C1 segment of cervical spinal cord (tissue), 14 donors: ENCODE data around the gene CDH13.

ENCODE experiments used
- DNase-seq, 14 donors: peaks; one replicate each; lab custom pipeline; 2025; lab: John Stamatoyannopoulos, UW

Gene CDH13

DNA sequence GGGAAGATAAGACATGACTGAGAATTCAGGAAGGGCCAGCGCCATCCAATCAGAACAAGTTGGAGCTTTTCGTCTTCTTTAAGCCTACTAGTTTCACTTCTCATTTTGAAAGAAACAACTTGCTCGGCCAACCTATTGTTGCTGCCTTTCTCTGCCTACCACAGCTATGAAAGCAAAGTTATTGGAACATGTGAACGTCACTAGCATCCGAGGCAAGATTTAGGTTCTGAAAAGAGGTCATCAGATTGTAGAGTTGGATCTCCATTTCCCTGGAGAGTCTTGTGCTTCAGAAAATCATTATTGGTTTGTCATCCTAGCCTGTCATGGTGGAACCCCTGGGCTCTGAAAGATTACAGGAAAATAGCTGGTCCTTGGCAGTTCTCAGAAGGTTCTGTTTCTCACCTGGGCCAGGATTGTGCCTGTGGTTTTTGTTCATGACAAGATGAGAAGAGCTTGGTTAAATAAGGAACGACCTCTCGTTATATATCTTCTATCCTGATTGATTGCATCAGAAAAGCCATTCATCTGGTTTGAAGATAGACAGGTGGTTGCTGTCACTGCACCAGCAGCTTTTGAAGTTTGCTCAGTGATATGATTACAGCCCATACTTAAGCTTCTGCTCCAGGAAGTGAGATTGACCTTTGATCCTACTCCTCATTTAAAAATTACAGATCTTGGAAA lies 25.3 kb downstream of the CDH13 start:
- no peak for DNase-seq

DNA sequence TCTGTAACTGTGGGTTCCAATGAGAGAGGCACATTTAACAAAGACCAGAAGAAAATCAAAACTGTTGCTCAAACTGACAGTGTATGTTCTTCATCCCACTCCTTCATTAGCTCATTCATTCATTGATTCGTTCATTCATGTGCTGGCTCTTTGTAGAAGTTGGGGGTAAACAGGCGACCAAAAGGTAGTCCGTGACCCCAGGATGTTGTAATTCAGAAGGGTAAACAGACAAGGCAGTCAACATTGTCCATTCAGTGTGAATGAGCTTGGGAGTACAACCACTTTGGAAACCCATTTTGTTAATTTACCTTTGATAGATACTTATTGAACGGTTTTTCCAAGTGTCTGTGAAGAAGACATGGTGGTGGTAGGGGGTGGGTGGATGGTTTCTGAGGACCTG lies 26.1 kb downstream of the CDH13 start:
- no peak for DNase-seq

DNA sequence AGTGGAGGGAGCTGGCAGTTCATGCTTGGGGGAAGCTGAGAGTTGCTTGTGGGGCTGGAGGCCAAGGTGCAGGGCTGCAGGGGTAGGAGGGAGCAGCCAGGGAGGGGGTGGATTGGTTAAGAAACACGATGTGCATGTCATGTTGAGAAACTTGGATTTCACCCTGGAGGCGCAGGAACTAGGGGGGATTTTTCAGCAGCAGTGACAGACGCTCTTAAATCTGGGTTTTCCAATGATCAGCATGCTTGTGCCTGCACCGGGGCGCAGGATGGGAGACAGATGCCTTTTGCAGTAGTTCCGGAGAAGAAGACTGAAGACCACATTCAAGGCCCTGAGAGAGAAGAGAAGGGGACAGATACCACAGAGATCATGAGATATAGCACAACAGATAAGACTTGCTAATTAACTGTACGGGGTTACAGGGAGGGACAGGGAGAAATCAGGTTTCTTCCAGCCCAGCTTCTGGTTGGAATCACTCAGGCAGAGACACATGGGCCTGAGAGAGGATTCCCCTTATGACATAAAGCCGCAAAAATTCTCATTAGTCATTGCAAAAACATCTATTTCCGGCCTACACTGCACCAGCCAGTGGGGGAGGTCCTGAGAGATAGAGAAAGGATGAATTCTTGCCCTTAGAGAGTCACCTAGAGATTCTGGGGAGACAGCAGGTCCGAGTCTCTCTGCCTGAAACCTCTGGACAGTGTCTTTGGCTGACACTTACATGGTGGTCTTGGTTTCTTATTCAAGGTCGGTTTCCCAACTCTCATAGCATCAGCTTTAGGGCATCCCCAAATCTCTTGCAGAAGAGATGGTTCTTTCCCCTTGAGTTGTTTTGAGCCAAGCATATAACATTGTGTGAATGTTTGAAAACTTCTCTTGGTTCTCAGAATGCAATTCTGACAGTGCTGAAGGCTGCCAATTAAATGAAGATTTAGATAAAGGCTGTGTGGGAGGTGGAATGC lies 27.1 kb downstream of the CDH13 start:
- DNase-seq, result no peak

DNA sequence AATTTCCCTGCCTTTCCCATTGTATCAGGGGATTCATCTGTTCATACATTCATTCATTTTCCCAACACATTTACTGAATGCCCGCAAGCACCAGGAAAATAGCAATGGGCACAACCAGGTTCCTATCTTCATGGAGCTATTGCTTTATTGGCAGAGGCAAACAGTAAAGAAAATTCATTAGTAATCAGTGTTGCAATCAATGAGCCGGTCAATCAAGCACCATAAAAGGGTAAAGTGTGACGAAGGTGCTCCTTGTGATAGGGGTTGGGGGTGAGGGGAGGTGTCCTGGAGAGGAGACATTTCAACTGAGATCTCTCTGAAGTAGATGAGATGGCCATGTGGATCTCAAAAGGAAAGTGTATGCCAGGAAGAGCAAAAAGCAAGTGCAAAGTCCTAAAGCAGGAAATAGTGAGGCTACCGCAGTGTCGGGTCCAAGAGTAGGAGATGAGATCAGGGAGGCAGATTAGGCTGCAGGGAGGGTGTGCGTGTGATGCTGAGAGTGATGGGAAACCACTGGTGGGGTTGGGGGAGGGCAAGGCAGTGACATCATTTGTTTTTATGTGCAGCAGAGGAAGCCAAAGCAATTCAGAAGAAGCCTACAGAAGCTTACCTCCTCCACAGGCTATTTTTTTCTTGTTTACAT lies 28.4 kb downstream of the CDH13 start:
- DNase-seq, result no peak

DNA sequence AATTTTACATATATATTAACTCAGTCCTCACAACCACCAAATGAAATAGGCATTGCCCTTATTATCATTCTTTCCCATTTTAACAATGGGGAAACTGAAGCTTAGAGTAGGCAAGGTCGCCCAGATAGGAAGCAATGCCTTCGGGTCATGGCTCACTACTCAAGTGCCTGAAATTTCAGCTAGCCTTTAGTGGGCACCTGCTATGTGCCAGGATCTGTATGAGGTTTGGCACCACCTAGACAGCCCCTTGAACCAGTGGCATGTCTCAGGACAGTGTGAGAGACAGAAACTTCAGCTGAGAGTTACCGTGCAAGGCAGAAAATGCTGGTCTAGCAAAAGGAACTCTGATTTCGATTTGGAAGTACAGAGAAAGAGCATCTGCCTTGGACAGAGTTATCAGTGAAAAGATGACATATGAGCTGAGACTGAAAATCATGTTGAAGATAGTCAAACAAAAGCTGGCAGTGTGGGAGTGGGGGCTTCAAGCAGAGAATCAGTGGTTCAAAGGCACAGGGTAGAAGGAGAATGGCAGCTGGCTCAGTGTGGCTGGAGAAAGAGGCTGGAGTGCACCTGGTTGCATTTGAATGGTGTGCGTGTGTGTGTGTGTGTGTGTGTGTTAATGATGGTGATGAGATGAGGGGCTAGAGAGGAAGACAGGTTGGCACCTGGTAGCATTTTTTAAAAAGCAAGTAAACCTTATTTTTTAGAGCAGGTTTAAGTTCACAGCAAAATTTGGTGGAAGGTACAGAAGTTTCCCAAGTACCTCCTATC lies 29.1 kb downstream of the CDH13 start:
- DNase-seq, result no peak

DNA sequence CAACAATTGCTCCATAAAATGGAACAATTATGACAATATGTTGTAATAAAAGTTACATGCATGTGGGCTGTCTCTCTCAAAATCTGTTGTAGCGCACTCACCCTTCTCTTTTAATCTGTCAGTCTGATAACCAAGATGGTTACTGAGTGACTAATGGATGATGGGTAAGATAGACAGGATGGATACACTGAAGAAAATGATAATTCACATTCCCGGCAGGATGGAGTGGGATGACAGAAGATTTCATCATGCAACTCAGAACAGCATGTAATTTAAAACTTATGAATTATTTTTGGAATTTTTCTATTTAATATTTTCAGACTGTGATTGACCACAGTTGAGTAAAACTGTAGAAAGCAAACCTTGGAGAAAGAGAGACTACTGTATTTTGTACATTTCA lies 30.5 kb downstream of the CDH13 start:
- DNase-seq, result no peak

DNA sequence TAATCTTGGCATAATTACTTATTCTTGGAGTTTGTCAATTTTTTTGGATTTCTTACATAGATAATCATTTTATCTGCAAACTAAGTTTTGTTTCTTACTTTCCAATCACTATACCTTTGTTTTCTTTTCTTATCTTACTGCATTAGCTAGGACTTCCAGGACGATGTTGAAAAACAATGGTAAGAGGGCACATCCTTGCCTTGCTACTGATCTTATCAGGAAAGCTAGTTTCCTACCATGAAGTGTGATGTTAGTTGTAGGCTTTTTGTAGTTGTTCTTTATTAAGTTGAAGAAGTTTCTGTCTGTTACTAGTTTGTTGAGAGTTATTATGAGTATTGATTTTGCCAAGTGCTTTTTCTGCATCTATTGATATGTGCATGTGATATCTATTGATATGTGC lies 31.0 kb downstream of the CDH13 start:
- no peak for DNase-seq

DNA sequence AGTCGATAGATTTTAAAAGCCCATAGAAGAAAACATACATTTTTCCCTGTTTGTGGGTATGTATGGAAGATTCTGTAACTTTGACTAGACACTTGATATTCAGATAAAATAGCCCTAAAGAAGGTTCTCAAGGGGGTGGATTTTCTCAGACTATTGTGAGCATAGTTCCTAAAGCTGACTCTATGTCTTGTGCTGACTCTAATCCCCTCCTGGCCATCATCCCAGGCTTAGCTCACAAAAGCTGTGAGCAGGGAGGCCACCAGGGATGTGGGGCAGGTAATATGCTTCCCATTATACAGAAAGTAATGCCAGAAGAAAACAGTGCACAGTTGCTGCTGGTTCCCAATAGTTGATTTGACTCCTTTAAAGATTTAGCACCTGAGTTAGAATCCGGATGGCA lies 32.0 kb downstream of the CDH13 start:
- no peak for DNase-seq

DNA sequence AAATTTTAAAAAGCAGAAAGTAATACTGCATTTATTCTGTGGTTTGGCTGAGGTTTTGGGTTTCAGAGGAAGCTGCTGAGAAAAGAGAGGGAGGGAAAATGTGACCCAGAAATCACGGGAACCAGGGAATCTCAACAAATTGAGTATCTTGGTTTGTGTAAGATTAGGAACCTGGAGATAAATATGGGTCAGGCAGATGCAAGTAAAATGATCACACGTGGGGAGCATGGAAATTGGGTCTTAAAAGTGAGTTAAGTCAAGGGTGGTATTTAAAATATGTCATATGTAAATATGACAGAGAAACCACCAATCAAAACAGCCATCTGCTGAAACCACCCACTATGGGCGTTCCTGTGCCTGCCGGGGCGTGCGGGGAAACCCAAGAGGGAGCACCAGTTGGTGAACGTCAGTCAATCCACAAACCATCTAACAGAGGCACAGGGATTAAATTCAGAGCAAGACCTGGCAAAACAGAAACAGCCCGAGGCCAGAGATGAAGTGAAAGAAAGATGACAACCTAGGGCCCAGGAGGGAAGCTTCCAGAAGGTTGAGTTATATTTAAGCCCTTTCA lies 33.4 kb downstream of the CDH13 start:
- no peak for DNase-seq

DNA sequence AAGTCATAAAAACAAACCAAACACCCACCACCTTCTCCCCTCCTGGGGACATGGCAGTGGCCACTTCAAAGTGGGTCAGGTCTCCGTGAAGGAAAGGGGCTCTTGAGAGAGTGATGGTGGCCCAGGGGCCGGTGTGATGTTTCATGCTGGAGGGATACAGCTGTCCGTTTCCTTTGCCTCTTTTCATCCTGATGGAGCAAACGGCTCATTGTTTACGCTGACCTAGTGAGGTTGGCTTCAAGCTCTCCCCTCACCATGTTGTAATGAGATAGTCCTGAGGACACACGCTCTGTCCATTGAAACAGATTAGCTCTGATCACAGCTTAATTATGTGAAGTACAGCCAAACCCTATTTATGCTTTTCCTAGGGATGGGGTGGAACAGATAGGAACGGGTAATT lies 34.2 kb downstream of the CDH13 start:
- DNase-seq, result no peak

DNA sequence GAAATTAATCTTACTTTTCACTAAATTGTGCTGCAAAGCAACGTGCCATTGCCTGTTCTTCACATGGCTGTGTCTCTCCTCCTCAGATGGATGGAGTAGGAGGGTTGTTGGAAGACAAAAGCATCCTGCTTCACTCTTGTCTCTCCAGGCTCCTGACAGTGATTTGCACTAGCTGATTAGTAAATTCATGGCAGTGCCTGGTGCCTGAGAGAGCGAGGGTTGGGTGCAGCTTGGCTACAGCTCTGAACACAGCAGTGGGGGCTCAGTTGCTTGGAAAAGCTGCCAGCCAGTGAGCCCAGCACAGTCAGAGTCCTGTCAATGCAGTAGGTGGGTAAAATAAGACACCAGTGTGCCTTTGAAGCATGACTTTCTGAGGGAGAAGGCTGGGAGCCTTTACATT lies 37.4 kb downstream of the CDH13 start:
- no peak for DNase-seq

DNA sequence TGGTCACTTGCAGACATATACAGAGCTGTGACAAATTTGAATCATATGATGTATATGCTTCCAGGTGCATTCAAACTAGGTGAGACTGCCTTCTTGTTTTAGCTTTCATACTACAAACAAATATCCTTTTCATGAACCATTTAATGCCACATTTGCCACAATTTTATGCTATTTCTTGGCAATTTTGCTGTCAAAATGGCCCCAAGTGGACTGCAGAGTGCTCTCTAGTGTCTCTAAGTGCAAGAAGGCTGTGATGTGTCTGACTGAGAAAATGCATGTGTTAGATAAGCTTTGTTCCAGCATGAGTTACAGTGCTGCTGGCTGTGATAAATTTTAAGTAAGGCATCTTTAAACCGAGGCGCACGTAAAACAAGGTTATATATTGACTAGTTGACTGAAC lies 38.3 kb downstream of the CDH13 start:
- no peak for DNase-seq

DNA sequence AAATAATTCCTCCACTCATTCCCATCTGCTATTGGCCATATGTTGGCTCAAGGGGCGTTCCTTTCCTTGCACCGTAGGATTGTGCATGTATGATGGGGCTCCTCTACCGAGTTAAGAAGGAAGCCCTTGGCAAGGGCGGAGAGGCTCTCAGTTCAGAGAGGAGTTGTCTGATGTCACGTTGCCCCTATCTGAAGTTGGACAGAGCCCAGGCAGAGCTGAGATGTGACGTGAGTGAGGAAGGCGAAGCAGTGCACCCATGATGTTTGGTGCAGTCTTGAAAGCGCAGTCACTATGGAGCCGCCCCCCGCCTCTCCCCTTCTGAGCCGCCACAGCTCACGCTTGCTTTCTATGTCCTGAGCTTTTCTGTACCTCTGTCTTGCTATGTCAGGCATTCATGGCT lies 40.7 kb downstream of the CDH13 start:
- no peak for DNase-seq

DNA sequence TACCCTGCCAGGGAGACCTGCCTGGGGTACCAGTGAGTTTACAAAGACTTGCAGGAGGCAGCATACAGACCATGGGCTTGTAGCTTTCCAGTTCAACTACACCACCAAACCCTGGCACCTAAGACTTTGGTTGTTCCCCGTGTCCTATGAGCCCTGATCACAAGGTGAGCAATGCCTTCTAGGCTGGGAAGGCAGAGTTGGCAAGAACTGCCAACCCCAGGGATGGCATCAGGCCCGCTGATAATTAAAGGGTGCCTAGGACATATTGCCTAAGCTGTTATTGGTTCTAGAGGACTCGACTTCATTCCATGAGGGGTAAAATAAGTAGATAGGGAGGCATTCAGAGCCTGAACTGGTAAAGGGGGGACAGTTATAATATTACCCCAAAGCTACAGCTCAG lies 41.3 kb downstream of the CDH13 start:
- DNase-seq, result no peak

DNA sequence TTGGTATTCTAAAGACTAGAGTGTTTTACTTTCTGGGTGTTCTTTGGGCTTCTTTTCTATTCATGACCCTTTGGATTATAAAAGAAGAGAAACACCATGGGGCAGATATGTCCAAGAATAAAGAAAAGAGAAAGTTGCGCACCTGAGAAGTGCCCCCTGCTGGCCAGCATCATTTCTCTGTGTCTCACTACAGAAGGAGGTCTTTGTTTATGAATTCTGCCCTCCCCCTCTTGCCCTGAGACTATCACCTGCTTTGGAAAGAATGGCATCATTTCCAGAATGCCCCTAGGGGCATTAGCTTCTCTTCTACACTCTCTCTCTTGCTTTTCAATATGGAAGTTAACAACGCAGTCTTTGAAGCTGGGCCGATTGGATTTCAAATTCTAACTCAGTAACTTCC lies 45.0 kb downstream of the CDH13 start:
- no peak for DNase-seq

DNA sequence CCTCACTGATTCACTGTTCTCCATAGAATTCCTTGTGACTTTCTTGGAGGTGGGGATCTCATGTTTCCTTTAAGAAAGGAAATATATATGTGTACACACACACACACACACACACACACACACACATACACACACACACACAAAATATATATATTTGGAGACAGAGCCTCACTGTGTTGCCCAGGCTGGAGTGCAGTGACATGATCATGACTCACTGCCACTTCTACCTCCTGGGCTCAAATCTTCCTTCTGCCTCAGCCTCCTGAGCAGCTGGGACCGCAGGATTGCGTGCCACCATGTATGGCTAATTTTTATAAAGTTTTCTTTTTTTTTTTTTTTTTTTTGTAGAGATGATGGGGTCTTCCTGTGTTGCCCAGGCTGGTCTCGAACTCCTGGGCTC lies 45.9 kb downstream of the CDH13 start:
- no peak for DNase-seq

DNA sequence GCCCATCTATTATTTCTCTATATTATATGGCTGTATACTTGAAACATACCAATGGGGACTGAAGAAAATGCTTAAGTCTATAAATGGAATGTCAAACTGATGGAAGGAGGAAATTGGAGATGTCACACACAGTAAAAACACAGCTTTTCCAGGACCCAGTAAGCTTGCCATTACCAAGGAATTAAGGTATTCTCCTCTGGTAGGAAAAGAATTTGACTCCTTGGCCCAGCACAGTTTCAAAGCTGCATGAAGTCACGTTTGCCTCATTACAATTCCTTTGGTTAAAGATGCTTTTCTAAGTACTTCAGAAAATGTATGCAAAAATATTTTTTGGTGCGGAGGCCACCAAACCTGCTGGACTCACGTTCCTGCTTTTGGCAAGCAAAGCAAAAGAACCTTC lies 48.5 kb downstream of the CDH13 start:
- no peak for DNase-seq

DNA sequence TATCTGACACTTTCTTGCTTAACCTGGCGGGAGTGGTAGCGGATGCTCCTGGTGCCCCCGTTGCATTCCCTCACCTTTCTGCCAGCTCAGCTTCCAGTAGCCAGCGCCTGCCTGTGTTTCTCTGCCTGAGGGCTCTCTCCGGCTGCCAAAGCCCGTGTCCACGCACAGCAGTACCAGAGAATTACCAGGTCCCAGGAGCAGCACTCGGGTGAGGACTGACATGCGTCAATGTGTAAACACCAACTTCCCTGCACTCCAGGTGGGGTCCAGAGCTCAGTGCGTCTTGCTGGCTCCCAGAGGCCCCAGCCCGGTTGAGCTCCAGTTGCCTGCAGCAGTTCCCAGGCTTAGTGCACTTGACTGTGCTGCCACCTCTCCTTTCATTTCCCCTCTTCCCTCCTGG lies 54.8 kb downstream of the CDH13 start:
- DNase-seq, result no peak

DNA sequence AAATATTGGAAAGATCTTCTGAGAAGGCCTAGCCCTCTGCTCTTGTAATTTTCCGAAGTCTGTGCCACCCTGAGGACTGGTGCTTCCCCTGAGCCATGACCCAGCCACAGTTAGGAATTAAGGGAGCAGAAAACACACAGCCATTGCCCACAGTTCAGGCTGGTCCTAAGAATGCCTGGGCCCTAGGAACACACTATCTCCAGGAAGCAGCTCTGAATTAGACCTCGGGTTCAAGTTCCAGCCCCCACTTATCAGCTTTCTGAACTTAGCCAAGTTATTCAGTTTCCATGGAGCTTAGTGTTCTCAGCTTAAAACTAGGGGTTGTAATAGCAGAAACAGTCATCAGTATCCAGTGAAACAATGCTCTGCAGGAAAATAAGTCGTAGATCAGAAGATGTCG lies 56.0 kb downstream of the CDH13 start:
- no peak for DNase-seq

DNA sequence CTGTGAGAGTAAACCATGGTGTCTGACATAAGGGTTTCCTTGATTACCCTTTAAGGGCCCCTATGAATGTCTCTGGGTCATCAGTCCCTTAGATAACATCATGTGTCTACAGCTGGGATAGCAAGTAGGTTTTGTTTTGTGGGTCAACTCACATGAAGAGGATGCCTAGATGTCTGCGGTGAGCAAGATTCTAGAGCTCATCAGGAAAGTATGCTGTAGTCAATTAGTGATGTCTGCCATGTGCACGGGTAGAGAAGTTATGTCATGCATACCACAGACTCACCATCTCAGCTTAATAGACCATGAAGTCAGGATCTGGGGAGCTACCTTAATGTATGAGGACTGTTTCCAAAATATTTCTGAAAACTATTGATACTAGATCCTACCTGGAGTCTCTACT lies 57.5 kb downstream of the CDH13 start:
- no peak for DNase-seq

DNA sequence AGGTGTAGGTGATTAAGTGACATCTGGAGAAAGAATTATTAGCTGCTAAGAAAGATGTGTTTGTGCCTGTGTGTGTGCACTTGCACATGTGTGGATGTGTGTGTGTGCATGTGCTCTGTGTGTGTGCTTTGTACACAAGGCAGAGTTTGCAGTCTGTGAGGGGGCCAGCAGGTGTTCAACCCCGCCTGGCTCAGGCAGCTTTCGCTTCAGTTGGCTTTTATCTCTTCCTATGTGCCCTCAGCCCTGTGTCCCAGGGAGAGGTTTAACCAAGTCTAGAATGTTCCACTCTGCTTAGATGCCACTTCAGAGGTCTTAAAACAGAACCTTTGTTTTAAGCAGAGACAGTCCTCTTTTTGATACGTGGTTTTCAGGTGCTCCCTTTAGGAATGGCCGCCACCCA lies 58.8 kb downstream of the CDH13 start:
- no peak for DNase-seq
